HepG2 (cell line): ENCODE data around the gene PPP4C. TPM values are rescaled to one million over a fixed set of nuclear protein-coding genes. Genes with fewer than 3 reads are reported as not detected.

Experiments
- ADNP ChIP-seq: sonication (generic); formaldehyde crosslinking; IDR thresholded peaks from 2 replicates; pipeline ENCODE4 v1.4.0; 2020; ENCODE audit warnings: missing genetic modification reagents
- E2F1 ChIP-seq: sonication (generic); formaldehyde crosslinking; IDR thresholded peaks from 2 replicates; pipeline ENCODE4 v1.5.0; 2020; ENCODE audit warnings: missing genetic modification reagents
- E2F5 ChIP-seq: sonication (generic); formaldehyde crosslinking; conservative IDR thresholded peaks from 2 replicates; pipeline ENCODE4 v1.4.0; 2020; ENCODE audit warnings: missing genetic modification reagents
- RFX5 ChIP-seq: IDR thresholded peaks from 2 replicates; pipeline ENCODE4 v1.6.1; 2011; ENCODE audit warnings: low read depth, low read length, improper control_type of control experiment
- SMYD3 ChIP-seq: sonication (generic); formaldehyde crosslinking; IDR thresholded peaks from 2 replicates; pipeline ENCODE4 v1.8.1; 2023; ENCODE audit warnings: mild to moderate bottlenecking, missing genetic modification reagents
- SYNCRIP ChIP-seq: fragments of 200-400 bp; formaldehyde crosslinking; IDR thresholded peaks from 2 replicates; pipeline ENCODE4 v1.6.1; 2018; ENCODE audit warnings: mild to moderate bottlenecking, low read depth, low read length; ENCODE audit not compliant: insufficient read depth
- TMF1 ChIP-seq: sonication (generic); formaldehyde crosslinking; IDR thresholded peaks from 2 replicates; pipeline ENCODE4 v1.8.1; 2022; ENCODE audit warnings: low read depth, missing genetic modification reagents
- ZBTB39 ChIP-seq: sonication (generic); formaldehyde crosslinking; IDR thresholded peaks from 2 replicates; pipeline ENCODE4 v1.5.0; 2020; ENCODE audit warnings: missing genetic modification reagents
- ZBTB42 ChIP-seq: sonication (generic); formaldehyde crosslinking; IDR thresholded peaks from 2 replicates; pipeline ENCODE4 v1.5.0; 2020; ENCODE audit warnings: mild to moderate bottlenecking, missing genetic modification reagents
- ZFP1 ChIP-seq: IDR thresholded peaks from 2 replicates; pipeline ENCODE4 v1.6.1; 2016
- ZNF318 ChIP-seq: sonication (generic); formaldehyde crosslinking; IDR thresholded peaks from 2 replicates; pipeline ENCODE4 v1.4.0; 2020; ENCODE audit warnings: mild to moderate bottlenecking, missing genetic modification reagents
- ZNF33B ChIP-seq: sonication (generic); formaldehyde crosslinking; IDR thresholded peaks from 2 replicates; pipeline ENCODE4 v1.5.1; 2020; ENCODE audit warnings: mild to moderate bottlenecking, missing genetic modification reagents
- ZNF589 ChIP-seq: sonication (generic); formaldehyde crosslinking; conservative IDR thresholded peaks from 2 replicates; pipeline ENCODE4 v1.8.0; 2022; ENCODE audit warnings: mild to moderate bottlenecking, moderate library complexity, missing genetic modification reagents
- ZNF652 ChIP-seq: IDR thresholded peaks from 2 replicates; pipeline ENCODE4 v1.6.1; 2016; ENCODE audit warnings: low read depth, borderline replicate concordance
- ZNF709 ChIP-seq: sonication (generic); formaldehyde crosslinking; IDR thresholded peaks from 2 replicates; pipeline ENCODE4 v1.5.0; 2020; ENCODE audit warnings: mild to moderate bottlenecking, missing genetic modification reagents
- ZNF737 ChIP-seq: sonication (generic); formaldehyde crosslinking; IDR thresholded peaks from 2 replicates; pipeline ENCODE4 v1.5.0; 2020; ENCODE audit warnings: missing genetic modification reagents, mild to moderate bottlenecking, borderline replicate concordance
- ZSCAN20 ChIP-seq: sonication (generic); formaldehyde crosslinking; IDR thresholded peaks from 2 replicates; pipeline ENCODE4 v1.4.0; 2020; ENCODE audit warnings: missing genetic modification reagents, mild to moderate bottlenecking, borderline replicate concordance
- polyA plus RNA-seq, 8 experiments: library from polyadenylated mRNA; depleted of rRNA in 3 of 8; stranded (reverse) in 7 of 8; unstranded in 1 of 8; fragments of >200 nt; fragmentation: Illumina TruSeq in 4 of 8; extraction: Trizol in 4 of 8; gene quantifications; 2 replicates each; pipeline versions ENCODE4 v1.2.1 to v1.2.3, GENCODE V29; 2011 to 2016; ENCODE audit warnings: low read depth in 4 of 8, missing spikeins in 1 of 8, mixed read lengths in 1 of 8; ENCODE audit not compliant: insufficient read depth in 1 of 8
- total RNA-seq, 5 experiments: library from RNA; depleted of rRNA; stranded (reverse); fragments of >200 nt; fragmentation: Illumina TruSeq; extraction: Trizol; gene quantifications; 2 replicates each; pipeline ENCODE4 v1.2.3, GENCODE V29; 2016; ENCODE audit warnings: low read depth in 1 of 5

Gene PPP4C
- total and polyA plus RNA-seq, 2 of the 13 experiments (the other 11 are each of a cell fraction or from before 2014, with no cell fraction given): 176 to 220 TPM

GRCh38 chr16:30091474-30092372 lies 15.9 kb downstream of the PPP4C start, which contains the start of gene TBX6 (continued):
- TF ChIP-seq ZNF318 (CRISPR knock-in tag) (no peak), TMF1 (CRISPR knock-in tag) (no peak; the same call in 1 of the 2 replicates), SYNCRIP (no peak), ZNF589 (0 out of 2 replicates have a peak, but pooled peaks have one; percentile 48), ZBTB39 (CRISPR knock-in tag) (peak; percentile 60; the same call in 1 of the 2 replicates), SMYD3 (CRISPR knock-in tag) (no peak), E2F1 (CRISPR knock-in tag) (peak; percentile 88), E2F5 (CRISPR knock-in tag) (peak; percentile 42; the same call in 1 of the 2 replicates), ZNF652 (CRISPR knock-in tag) (no peak), ZNF33B (no peak), RFX5 (no peak), ZSCAN20 (CRISPR knock-in tag) (peak; percentile 71), ZNF709 (no peak; the same call in 1 of the 2 replicates), ADNP (no peak), ZBTB42 (no peak), ZNF737 (CRISPR knock-in tag) (no peak), ZFP1 (no peak)
